GM23338 (cell line): ENCODE results near the gene NDUFS2.

Source experiments
- CTCF ChIP-seq, 2 experiments: fragments of 200-600 bp in 1 of 2; sonication (generic) in 1 of 2; conservative IDR thresholded peaks; 2 replicates each; pipeline versions ENCODE4 v1.5.1 to v1.6.1; 2016 to 2017; ENCODE audit warnings: antibody characterized with exemption in 2 of 2, low read depth in 2 of 2, mild to moderate bottlenecking in 2 of 2, moderate library complexity in 1 of 2
- ETS1 ChIP-seq: IDR thresholded peaks from 2 replicates; pipeline ENCODE4 v1.6.1; 2016; ENCODE audit warnings: antibody characterized with exemption
- EZH2 ChIP-seq: fragments of 200-600 bp; sonication (generic); IDR thresholded peaks from one replicate; pipeline ENCODE4 v1.8.0; 2017; ENCODE audit warnings: antibody characterized with exemption, mild to moderate bottlenecking, low read depth; ENCODE audit not compliant: unreplicated experiment
- EZH2phosphoT487 ChIP-seq: fragments of 200-600 bp; sonication (generic); IDR thresholded peaks from one replicate; pipeline ENCODE4 v1.8.1; 2018; ENCODE audit warnings: antibody characterized with exemption; ENCODE audit not compliant: unreplicated experiment
- JUNB ChIP-seq: IDR thresholded peaks from one replicate; pipeline ENCODE4 v1.6.1; 2016; ENCODE audit warnings: antibody characterized with exemption; ENCODE audit not compliant: unreplicated experiment
- NANOG ChIP-seq: IDR thresholded peaks from 2 replicates; pipeline ENCODE4 v1.6.1; 2016; ENCODE audit warnings: antibody characterized with exemption, borderline replicate concordance
- POLR2AphosphoS5 ChIP-seq: IDR thresholded peaks from 2 replicates; pipeline ENCODE4 v1.6.1; 2016; ENCODE audit warnings: antibody characterized with exemption, low read depth

GRCh38 chr1:161179698-161180097, 22.5 kb upstream of the NDUFS2 start:
- TF ChIP-seq CTCF (conservative IDR thresholded peaks at IDR 0.05; ENCODE audit: low read depth in 2 of 2) (no peak), EZH2 (no peak), POLR2AphosphoS5 (no peak), ETS1 (no peak), EZH2phosphoT487 (no peak), NANOG (no peak), JUNB (no peak)
